ENCODE measurements around the gene DDAH1. TPM values are rescaled to one million over a fixed set of nuclear protein-coding genes. Genes with fewer than 3 reads are reported as not detected.

The DDAH1 gene
- total and polyA plus RNA-seq, 12 donors: 2.4 to 84.5 (median 58.4) TPM

GRCh38 chr1:85378534-85378933, 86.4 kb downstream of the DDAH1 start:
- no peak for DNase-seq
- WGBS, 4 donors: 88 to 95% (median 92%) methylated on average over 2 of the region's 2 CpGs
- Histone ChIP-seq H3K27me3 (no peaks in the 10 kb centered on the region), H3K9me3 (replicated peaks in 1 of 3) (peaks cover 0 to 4% (median 0%) of the 10 kb centered on the region in 3 donors), H3K4me3 (no peak overlapping the region), H3K4me1 (replicated peaks in 1 of 2) (peaks cover 7 to 11% of the 10 kb centered on the region in 2 donors), H3K27ac (no peak overlapping the region), H3K36me3 (replicated peaks in 1 of 2) (no peaks in the 10 kb centered on the region)
- intact Hi-C loops (cut with DNase I): no loop called here
- TF ChIP-seq POLR2A (IDR thresholded peaks at IDR 0.05): no peak
- no peak for TF ChIP-seq CTCF (IDR thresholded peaks at IDR 0.05)

GRCh38 chr1:85376356-85376755, 88.6 kb downstream of the DDAH1 start:
- H3K36me3 ChIP-seq (replicated peaks in 1 of 2): no peaks in the 10 kb centered on the region
- peaks cover 18 to 27% of the 10 kb centered on the region in 2 donors for H3K4me1 ChIP-seq (replicated peaks in 1 of 2)
- DNase-seq: no peak
- no peak overlapping the region for H3K27ac ChIP-seq
- 78 to 92% (median 84%) methylated on average over 1 of the region's 1 CpG for WGBS, 4 donors
- no peaks in the 10 kb centered on the region for H3K9me3 ChIP-seq (replicated peaks in 1 of 3)
- H3K27me3 ChIP-seq: no peaks in the 10 kb centered on the region
- no peak overlapping the region for H3K4me3 ChIP-seq
- TF ChIP-seq CTCF (IDR thresholded peaks at IDR 0.05) (no peak), POLR2A (IDR thresholded peaks at IDR 0.05) (no peak)
- intact Hi-C loops (cut with DNase I): no loop called here

- no peak for TF ChIP-seq POLR2A (IDR thresholded peaks at IDR 0.05)
- Histone ChIP-seq H3K36me3 (replicated peaks in 1 of 2) (no peaks in the 10 kb centered on the region), H3K4me3 (no peak overlapping the region), H3K4me1 (replicated peaks in 1 of 2) (peaks cover 18 to 27% of the 10 kb centered on the region in 2 donors), H3K27ac (no peak overlapping the region), H3K9me3 (replicated peaks in 1 of 3) (no peaks in the 10 kb centered on the region), H3K27me3 (no peaks in the 10 kb centered on the region)
- 68 to 71% (median 70%) methylated on average over 2 of the region's 2 CpGs for WGBS, 4 donors
- no peak for DNase-seq
- intact Hi-C loops (cut with DNase I): no loop called here
Observed at GRCh38 chr1:85375493-85375892, 89.5 kb downstream of the DDAH1 start.

- TF ChIP-seq POLR2A (IDR thresholded peaks at IDR 0.05) (no peak), CTCF (IDR thresholded peaks at IDR 0.05) (no peak)
Observed at GRCh38 chr1:85374160-85374559, 90.8 kb downstream of the DDAH1 start.

GRCh38 chr1:85373378-85373708, 91.6 kb downstream of the DDAH1 start:
- no peak for DNase-seq
- peak overlapping the region in 4 of 5 donors; percentile 18 to 87 (median 41) for H3K27ac ChIP-seq
- H3K27me3 ChIP-seq: no peaks in the 10 kb centered on the region
- WGBS, 4 donors: 66 to 82% (median 68%) methylated on average over 3 of the region's 3 CpGs
- peak overlapping the region in 1 of 4 donors; percentile 7 for H3K4me3 ChIP-seq
- H3K4me1 ChIP-seq (replicated peaks in 1 of 2): peaks cover 18 to 27% of the 10 kb centered on the region in 2 donors
- H3K9me3 ChIP-seq (replicated peaks in 1 of 3): no peaks in the 10 kb centered on the region
- TF ChIP-seq POLR2A (IDR thresholded peaks at IDR 0.05): no peak
- TF ChIP-seq CTCF (IDR thresholded peaks at IDR 0.05): no peak
- intact Hi-C loops (cut with DNase I): no loop called here
- no peaks in the 10 kb centered on the region for H3K36me3 ChIP-seq (replicated peaks in 1 of 2)

More at GRCh38 chr1:85374160-85374559, 90.8 kb downstream of the DDAH1 start:
- Histone ChIP-seq H3K4me3 (no peak overlapping the region), H3K27ac (peak overlapping the region in 1 of 5 donors; percentile 87), H3K27me3 (no peaks in the 10 kb centered on the region), H3K9me3 (replicated peaks in 1 of 3) (no peaks in the 10 kb centered on the region), H3K4me1 (replicated peaks in 1 of 2) (peaks cover 18 to 27% of the 10 kb centered on the region in 2 donors), H3K36me3 (replicated peaks in 1 of 2) (no peaks in the 10 kb centered on the region)
- peak in 5 of 7 donors; percentile 33 to 60 (median 52) for DNase-seq
- intact Hi-C loops (cut with DNase I): no loop called here
